Activated CD8-positive, alpha-beta T cell treated with anti-CD3 and anti-CD28 coated beads, Interleukin-2, amount 10 ng/mL, durations not matched to agents 7 days and 5 days (primary cell): Measurements from ENCODE around the gene ELANE. TPM values are rescaled to one million over a fixed set of nuclear protein-coding genes. Genes with fewer than 3 reads are reported as not detected.
A peak's percentile ranks its signal among the peaks of the same experiment; 100 is the strongest.
"Not testable (repeated sequence)": the region's sequence is repeated elsewhere in the genome, so short reads cannot be mapped to it uniquely, and the experiment has no call there.

Experiments used
- ATAC-seq: fragments of 150-1000 bp; cut with Tn5 transposase; one replicate; pipeline ENCODE4 v1.10.0; 2021; ENCODE audit warnings: moderate library complexity
- CTCF ChIA-PET: fragments of 350-600 bp; sonication (Branson Sonifier 250); formaldehyde crosslinking; loops from one replicate; lab custom pipeline; 2021; ENCODE audit warnings: antibody characterized with exemption; lab: Charles Lee
- POLR2A ChIA-PET: fragments of 350-600 bp; sonication (Branson Sonifier 250); formaldehyde crosslinking; loops from one replicate; lab custom pipeline; 2021; ENCODE audit warnings: antibody characterized with exemption; lab: Charles Lee
- DNase-seq: peaks from one replicate; pipeline ENCODE4 v3.0.0-alpha.2; 2020
- H3K27ac Mint-ChIP-seq: one replicate; pipeline ENCODE4 v1.8.0; 2021; ENCODE audit warnings: mild to moderate bottlenecking, mixed read lengths
- H3K27me3 Mint-ChIP-seq: one replicate; pipeline ENCODE4 v1.8.0; 2021; ENCODE audit warnings: low read depth, mixed read lengths
- H3K36me3 Mint-ChIP-seq: one replicate; pipeline ENCODE4 v1.8.0; 2021; ENCODE audit warnings: low read depth, mixed read lengths
- H3K4me1 Mint-ChIP-seq: one replicate; pipeline ENCODE4 v1.8.0; 2021; ENCODE audit warnings: low read depth, mixed read lengths
- H3K4me3 Mint-ChIP-seq: one replicate; pipeline ENCODE4 v1.8.0; 2021; ENCODE audit warnings: mild to moderate bottlenecking, mixed read lengths
- H3K9me3 Mint-ChIP-seq: one replicate; pipeline ENCODE4 v1.8.0; 2022; ENCODE audit warnings: mixed read lengths; ENCODE audit not compliant: insufficient read depth
- total RNA-seq, 2 experiments: library from RNA; stranded (reverse); gene quantifications; one replicate each; pipeline ENCODE4 v1.2.3, GENCODE V29; 2021

ELANE gene
- total RNA-seq, 2 experiments from 2014 or later = not detected

DNA sequence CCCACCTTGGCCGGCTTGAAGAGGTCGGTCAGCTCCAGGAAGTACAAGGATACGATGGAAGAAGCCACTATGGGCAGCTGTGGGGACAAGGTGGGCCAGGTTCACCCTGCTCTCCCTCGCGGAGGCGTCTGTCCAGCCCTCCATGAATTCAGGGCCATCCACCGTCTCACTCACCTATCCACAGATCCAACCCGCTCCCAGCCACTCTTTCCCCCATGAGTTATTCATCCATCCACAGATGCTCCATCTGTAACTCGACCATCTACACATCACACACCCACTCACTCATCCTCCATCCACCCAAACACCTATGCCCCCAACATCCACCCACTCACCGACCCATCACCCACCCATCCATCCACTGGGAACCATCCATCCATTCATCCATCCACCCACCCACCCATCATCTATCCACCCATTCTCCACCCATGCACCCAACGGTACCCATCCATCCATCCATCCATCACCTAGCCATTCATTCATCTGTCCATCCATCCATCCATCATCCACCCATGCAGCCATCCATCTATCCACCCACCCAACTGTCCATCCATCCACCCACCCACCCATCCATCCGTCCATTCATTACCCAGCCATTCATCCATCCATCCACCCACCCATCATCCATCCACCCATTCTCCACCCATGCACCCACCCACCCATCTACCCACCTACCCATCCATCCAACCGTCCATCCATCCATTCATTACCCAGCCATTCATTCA lies 36.2 kb upstream of the ELANE start:
- Mint-ChIP-seq H3K27ac (no peak overlapping the region), H3K36me3 (peaks cover 34% of the 10 kb centered on the region), H3K4me1 (no peaks in the 10 kb centered on the region), H3K27me3 (peaks cover 3% of the 10 kb centered on the region), H3K9me3 (no peaks in the 10 kb centered on the region), H3K4me3 (no peak overlapping the region)
- ATAC-seq (peak; percentile 6), DNase-seq (no peak)
- ChIA-PET POLR2A (no interaction called here), CTCF (no interaction called here)

DNA sequence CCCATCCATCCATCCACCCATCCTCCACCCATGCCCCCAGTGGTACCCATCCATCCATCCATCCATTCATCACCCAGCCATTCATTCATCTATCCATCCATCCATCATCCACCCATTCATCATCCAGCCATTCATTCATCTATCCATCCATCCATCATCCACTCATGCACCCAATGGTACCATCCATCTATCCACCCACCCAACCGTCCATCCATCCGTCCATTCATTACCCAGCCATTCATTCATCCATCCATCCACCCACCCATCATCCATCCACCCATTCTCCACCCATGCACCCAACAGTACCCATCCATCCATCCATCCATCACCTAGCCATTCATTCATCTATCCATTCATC lies 35.6 kb upstream of the ELANE start:
- peaks cover 31% of the 10 kb centered on the region for H3K36me3 Mint-ChIP-seq
- ATAC-seq (no peak), DNase-seq (no peak)
- no peaks in the 10 kb centered on the region for H3K9me3 Mint-ChIP-seq
- ChIA-PET CTCF (no interaction called here), POLR2A (no interaction called here)
- H3K27ac Mint-ChIP-seq = no peak overlapping the region
- no peaks in the 10 kb centered on the region for H3K4me1 Mint-ChIP-seq
- no peak overlapping the region for H3K4me3 Mint-ChIP-seq
- H3K27me3 Mint-ChIP-seq = peaks cover 3% of the 10 kb centered on the region

DNA sequence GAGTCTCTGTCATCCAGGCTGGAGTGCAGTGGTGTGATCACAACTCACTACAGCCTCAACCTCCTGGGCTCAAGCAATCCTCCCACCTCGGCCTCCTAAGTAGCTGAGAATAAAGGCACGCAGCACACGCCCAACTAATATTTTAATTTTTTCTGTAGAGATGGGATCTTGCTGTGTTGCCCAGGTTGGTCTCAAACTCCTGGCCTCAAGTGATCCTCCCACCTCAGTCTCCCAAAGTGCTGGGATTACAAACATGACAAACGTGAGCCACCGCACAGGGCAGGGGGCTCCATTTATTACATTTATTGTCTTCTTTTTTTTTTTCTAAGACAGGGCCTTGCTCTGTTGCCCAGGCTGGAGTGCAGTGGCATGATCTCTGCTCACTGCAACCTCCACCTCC lies 31.9 kb upstream of the ELANE start:
- ATAC-seq, H3K9me3 Mint-ChIP-seq, POLR2A ChIA-PET, CTCF ChIA-PET, H3K4me1 Mint-ChIP-seq, DNase-seq, H3K4me3 Mint-ChIP-seq, H3K27ac Mint-ChIP-seq: not testable (repeated sequence)
- H3K36me3 Mint-ChIP-seq = peaks cover 11% of the 10 kb centered on the region
- H3K27me3 Mint-ChIP-seq = peaks cover 11% of the 10 kb centered on the region

DNA sequence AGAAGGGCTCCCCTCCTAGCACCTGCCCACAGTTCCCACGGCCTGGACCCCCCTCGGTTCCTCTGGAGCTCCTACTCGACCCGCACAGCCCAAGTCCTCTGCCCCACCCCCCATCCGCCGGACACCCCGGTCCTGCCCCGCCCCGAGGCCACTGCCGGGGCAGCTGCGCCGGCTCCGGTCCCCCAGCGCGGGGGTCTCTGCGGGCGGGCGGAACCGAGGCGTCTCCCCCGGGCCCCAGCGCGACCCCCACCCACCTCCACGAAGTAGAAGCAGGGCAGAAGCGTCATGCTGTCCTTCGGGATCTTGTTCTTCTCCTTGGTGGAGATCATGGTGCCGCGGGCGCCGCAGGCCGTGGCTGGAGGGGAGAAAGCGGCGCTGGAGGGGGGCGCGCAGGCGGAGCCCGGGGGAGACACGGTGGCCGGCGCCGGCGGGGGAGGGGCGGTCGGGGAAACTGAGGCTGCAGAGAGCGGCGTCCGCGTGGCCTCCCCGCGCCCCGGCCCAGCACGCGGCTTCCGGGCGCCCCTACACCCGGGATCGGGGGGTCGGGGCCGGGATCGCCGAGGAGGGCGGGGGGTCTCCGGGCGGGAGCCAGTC lies 30.8 kb upstream of the ELANE start:
- DNase-seq = no peak
- no peak overlapping the region for H3K27ac Mint-ChIP-seq
- CTCF ChIA-PET = no interaction called here
- no peaks in the 10 kb centered on the region for H3K9me3 Mint-ChIP-seq
- no peak for ATAC-seq
- no peaks in the 10 kb centered on the region for H3K4me1 Mint-ChIP-seq
- H3K27me3 Mint-ChIP-seq = peaks cover 11% of the 10 kb centered on the region
- H3K4me3 Mint-ChIP-seq = no peak overlapping the region
- POLR2A ChIA-PET = no interaction called here
- H3K36me3 Mint-ChIP-seq = peaks cover 4% of the 10 kb centered on the region

DNA sequence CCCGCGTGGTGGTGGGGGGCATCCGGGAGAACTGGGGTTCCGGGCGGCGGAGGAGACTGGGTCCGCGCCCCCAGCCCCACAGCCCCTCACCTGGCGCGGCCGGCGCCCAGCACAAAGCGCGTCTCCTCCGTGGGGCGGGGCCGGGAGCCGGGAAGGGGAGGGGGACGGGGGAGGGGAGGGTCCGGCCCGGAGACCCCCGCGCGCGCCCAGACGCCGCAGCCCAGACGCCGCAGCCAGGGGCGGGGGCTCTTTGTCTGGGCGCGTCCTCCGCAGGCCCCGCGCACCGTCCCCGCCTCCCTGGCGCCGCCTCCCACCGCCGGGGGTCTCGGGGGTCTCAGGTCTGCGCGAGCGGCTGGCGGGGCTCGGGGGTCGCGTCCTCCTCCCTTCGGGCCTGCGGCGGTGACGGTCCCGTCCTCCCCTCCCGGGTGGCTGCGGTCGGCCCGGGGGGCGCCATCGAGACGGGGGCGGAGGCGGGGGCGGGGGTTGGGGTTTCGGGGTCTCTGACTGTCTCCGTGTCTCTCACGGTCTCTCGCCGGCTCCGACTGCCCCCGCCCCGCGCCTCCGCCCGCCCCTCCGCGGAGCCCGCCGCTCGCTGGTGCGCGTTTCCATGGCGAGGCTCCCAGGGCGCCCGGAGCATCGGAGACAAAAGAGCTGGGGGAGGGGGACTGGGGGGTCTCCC lies 30.1 kb upstream of the ELANE start, which contains the start of gene PLPPR3:
Gene PLPPR3 (minus strand): TSS at position 131 of the 679 bp plus-strand sequence. CDS start 396 bp downstream, outside the sequence.
- Mint-ChIP-seq H3K4me1 (no peaks in the 10 kb centered on the region), H3K36me3 (no peaks in the 10 kb centered on the region), H3K27ac (no peak within 1 kb of the TSS), H3K4me3 (no peak within 1 kb of the TSS), H3K9me3 (no peaks in the 10 kb centered on the region), H3K27me3 (peaks cover 11% of the 10 kb centered on the region)
- POLR2A ChIA-PET = no interaction called here
- DNase-seq = no peak
- no peak for ATAC-seq
- CTCF ChIA-PET = no interaction called here

DNA sequence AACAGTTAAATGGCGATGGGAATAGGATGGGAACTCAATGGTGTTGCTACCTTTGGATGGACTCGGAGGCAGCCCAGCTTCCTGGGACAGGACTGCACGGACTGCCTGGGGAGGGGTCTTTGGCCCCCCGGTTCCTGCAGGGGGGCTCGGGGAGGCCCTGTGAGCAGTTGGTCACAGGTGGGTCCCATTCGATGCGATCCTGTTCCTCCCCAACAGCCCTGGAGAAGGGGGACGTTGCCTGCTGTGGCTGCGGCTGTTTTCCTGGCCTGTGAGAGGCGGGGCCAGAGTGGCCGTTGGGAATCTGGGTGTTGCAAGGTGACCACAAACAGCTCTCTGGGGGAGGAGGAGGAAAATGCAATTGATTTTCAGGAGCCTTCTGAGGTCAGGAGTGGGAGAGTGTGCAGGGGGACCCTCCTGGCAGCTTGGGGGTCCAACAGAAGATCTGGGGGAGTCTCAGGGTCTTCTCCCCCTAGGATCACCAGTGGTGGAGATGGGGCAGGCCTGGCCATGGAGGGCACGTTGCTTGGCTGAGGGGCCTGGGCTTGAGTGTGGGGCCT lies 28.5 kb upstream of the ELANE start:
- ATAC-seq (no peak), DNase-seq (no peak)
- no peaks in the 10 kb centered on the region for H3K9me3 Mint-ChIP-seq
- H3K36me3 Mint-ChIP-seq = no peaks in the 10 kb centered on the region
- CTCF ChIA-PET = interaction anchor here (0.6 kb wide), 1 partner anchor 83 kb away, joined by 4 read pairs; no protein-coding TSS in a partner anchor
- H3K4me1 Mint-ChIP-seq = no peaks in the 10 kb centered on the region
- H3K27ac Mint-ChIP-seq = no peak overlapping the region
- H3K4me3 Mint-ChIP-seq = no peak overlapping the region
- peaks cover 11% of the 10 kb centered on the region for H3K27me3 Mint-ChIP-seq
- POLR2A ChIA-PET = no interaction called here

DNA sequence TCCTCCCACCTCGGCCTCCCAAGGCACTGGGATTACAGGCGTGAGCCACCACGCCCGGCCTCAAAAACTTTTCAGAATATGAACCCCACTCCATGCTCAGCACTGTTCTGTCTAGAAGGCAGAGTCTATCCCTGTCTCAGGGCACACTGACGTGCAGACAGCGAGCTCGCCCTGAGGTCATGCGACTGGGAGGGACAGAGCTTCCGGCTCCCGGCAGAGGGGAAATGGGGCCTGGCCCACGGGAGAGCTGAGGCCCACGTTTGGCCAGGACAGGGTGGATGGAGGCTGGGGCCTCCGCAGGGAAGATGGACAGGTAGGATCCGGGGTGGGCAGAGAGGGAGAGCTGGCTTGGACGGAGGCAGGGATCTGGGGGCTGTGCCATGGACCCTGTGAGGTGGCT lies 27.2 kb upstream of the ELANE start:
- H3K36me3 Mint-ChIP-seq = no peaks in the 10 kb centered on the region
- H3K9me3 Mint-ChIP-seq = no peaks in the 10 kb centered on the region
- H3K4me1 Mint-ChIP-seq = no peaks in the 10 kb centered on the region
- DNase-seq (no peak), ATAC-seq (no peak)
- peaks cover 11% of the 10 kb centered on the region for H3K27me3 Mint-ChIP-seq
- CTCF ChIA-PET = interaction anchor here (0.5 kb wide), 1 partner anchor 127 kb away, joined by 3 read pairs; no protein-coding TSS in a partner anchor
- POLR2A ChIA-PET = no interaction called here
- H3K4me3 Mint-ChIP-seq = no peak overlapping the region
- no peak overlapping the region for H3K27ac Mint-ChIP-seq

DNA sequence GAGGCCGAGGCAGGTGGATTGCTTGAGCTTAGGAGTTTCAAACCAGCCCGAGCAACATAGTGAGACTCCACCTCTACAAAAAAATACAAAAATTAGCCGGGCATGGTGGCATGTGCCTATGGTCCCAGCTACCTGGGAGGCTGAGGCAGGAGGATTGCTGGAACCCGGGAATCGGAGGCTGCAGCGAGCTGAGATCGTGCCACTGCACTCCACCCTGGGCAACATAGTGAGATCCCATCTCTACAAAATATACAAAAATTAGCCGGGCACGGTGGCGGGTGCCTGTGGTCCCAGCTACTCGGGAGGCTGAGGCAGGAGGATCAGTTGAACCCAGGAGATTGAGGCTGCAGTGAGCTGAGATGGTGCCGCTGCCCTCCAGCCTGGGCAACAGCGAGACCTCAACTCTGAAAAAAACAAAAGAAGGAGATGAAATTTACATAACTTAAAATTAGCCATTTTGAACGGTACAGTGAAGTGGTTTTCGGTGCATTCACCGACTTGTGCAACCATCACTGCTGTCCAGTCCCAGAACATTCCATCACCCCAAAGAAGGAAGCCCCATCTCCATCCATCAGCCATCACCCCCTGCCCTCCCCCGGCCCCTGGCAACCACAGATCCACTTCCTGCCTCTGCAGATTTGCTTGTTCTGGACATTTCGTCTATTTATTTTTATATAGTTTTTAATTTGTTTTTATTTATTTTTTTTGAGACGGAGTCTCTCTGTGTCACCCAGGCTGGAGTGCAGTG lies 26.0 kb upstream of the ELANE start:
- no peaks in the 10 kb centered on the region for H3K9me3 Mint-ChIP-seq
- ATAC-seq (no peak), DNase-seq (no peak)
- no peaks in the 10 kb centered on the region for H3K36me3 Mint-ChIP-seq
- no peaks in the 10 kb centered on the region for H3K4me1 Mint-ChIP-seq
- CTCF ChIA-PET = no interaction called here
- H3K4me3 Mint-ChIP-seq = no peak overlapping the region
- POLR2A ChIA-PET = no interaction called here
- H3K27ac Mint-ChIP-seq = no peak overlapping the region
- H3K27me3 Mint-ChIP-seq = peaks cover 9% of the 10 kb centered on the region

DNA sequence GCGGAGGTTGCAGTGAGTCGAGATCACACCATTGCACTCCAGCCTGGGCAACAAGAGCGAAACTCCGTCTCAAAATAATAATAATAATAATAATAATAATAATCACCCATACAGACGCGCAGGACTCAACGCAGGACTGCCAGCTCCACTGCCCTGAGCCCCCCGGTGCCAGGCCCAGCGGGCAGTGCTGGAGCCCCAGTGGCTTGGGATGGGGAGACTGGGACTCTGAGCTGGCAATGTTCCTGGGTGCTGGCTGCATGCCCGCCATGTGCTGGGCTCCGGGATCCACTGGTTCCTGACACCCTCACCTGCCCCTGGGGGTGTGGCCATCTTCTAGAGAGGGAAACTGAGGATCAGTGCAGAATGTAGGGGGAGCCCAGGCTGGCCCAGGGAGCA lies 24.8 kb upstream of the ELANE start:
- no peaks in the 10 kb centered on the region for H3K36me3 Mint-ChIP-seq
- ATAC-seq (no peak), DNase-seq (no peak)
- no peaks in the 10 kb centered on the region for H3K9me3 Mint-ChIP-seq
- H3K4me1 Mint-ChIP-seq = no peaks in the 10 kb centered on the region
- no peak overlapping the region for H3K4me3 Mint-ChIP-seq
- no peak overlapping the region for H3K27ac Mint-ChIP-seq
- H3K27me3 Mint-ChIP-seq = peaks cover 9% of the 10 kb centered on the region
- ChIA-PET POLR2A (no interaction called here), CTCF (no interaction called here)

DNA sequence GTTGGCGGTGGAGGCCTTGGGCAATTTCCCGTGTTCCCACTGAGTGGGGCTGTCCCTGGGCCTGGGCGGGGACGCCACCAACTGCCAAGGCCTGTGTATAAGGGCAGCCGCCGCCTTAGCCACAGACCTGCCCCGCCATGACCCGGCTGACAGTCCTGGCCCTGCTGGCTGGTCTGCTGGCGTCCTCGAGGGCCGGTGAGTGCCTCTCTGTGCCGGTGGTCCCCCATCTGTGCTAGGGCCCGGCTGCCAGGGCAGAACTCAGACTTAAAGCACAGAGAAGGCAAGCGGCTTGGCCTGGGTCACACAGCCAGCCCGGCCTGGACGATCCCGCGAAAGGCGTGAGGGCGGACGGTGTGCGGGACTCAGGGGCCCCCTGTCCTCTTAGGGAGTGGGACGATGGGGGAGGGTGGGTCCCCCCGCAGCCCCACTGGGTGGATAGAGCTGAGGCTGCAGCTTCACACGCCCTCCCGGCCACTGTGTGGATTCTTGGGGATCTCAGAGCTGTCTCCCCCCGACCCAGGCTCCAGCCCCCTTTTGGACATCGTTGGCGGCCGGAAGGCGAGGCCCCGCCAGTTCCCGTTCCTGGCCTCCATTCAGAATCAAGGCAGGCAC lies 24.3 kb upstream of the ELANE start, which contains the start of gene AZU1:
Gene AZU1 (plus strand): TSS at position 128 of the 612 bp plus-strand sequence. CDS start 10 bp downstream, at position 138.
- POLR2A ChIA-PET = no interaction called here

DNA sequence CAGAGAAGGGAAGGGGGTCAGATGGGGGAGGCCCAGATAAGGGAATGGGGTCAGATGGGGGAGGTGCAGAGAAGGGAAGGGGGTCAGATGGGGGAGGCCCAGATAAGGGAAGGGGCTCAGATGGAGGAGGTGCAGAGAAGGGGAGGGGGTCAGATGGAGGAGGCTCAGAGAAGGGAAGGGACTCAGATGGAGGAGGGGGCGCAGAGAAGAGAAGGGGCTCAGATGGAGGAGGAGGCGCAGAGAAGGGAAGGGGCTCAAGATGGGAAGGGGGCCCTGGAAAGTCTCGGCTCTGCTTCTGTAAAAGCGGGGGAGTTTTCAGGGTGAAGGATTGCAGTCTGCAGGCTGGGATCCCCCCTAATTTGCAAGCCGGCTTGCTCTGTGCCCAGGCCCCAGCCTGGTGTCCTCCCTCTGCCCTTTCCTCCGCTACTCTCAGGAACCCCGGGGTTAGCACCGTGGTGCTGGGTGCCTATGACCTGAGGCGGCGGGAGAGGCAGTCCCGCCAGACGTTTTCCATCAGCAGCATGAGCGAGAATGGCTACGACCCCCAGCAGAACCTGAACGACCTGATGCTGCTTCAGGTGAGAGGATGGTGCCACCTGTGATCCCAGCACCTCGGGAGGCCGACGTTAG lies 22.9 kb upstream of the ELANE start:
- no peak for DNase-seq
- Mint-ChIP-seq H3K36me3 (no peaks in the 10 kb centered on the region), H3K9me3 (no peaks in the 10 kb centered on the region), H3K4me1 (no peaks in the 10 kb centered on the region), H3K27me3 (no peaks in the 10 kb centered on the region), H3K4me3 (no peak overlapping the region), H3K27ac (no peak overlapping the region)
- POLR2A ChIA-PET = no interaction called here
- CTCF ChIA-PET = no interaction called here
- no peak for ATAC-seq

More for the DNA sequence above, 24.3 kb upstream of the ELANE start, which contains the start of gene AZU1:
- H3K4me3 Mint-ChIP-seq = no peak within 1 kb of the TSS
- no peak within 1 kb of the TSS for H3K27ac Mint-ChIP-seq
- CTCF ChIA-PET = no interaction called here
- DNase-seq = no peak
- H3K9me3 Mint-ChIP-seq = no peaks in the 10 kb centered on the region
- no peak for ATAC-seq
- no peaks in the 10 kb centered on the region for H3K36me3 Mint-ChIP-seq
- H3K4me1 Mint-ChIP-seq = no peaks in the 10 kb centered on the region
- peaks cover 6% of the 10 kb centered on the region for H3K27me3 Mint-ChIP-seq
